Erythroblast (primary cell): ENCODE results near the gene NEAT1.
A peak's percentile ranks its signal among the peaks of the same experiment; 100 is the strongest.
"Not testable (repeated sequence)": the region's sequence is repeated elsewhere in the genome, so short reads cannot be mapped to it uniquely, and the experiment has no call there.

Experiments used
- DNase-seq, 2 experiments: peaks; one replicate each; lab custom pipeline; 2025; lab: John Stamatoyannopoulos, UW
- GATA1 ChIP-seq: IDR thresholded peaks from 2 replicates; pipeline ENCODE4 v1.6.1; 2011; ENCODE audit warnings: low read depth, mild to moderate bottlenecking, control low read depth, low read length, moderate library complexity
- POLR2A ChIP-seq: IDR thresholded peaks from 2 replicates; pipeline ENCODE4 v1.6.1; 2011; ENCODE audit warnings: mild to moderate bottlenecking, low read length

NEAT1 gene

GRCh38 chr11:65404210-65404609, 18.4 kb upstream of the NEAT1 start:
- no peak for TF ChIP-seq POLR2A
- TF ChIP-seq GATA1 = no peak
- no peak for DNase-seq

GRCh38 chr11:65404638-65405339, 17.8 kb upstream of the NEAT1 start:
- TF ChIP-seq GATA1 = no peak
- TF ChIP-seq POLR2A = no peak
- DNase-seq = no peak

GRCh38 chr11:65410936-65411680, 11.5 kb upstream of the NEAT1 start:
- TF ChIP-seq GATA1 = no peak
- peak; percentile 11 for TF ChIP-seq POLR2A
- DNase-seq = no peak

GRCh38 chr11:65411681-65412070, 10.9 kb upstream of the NEAT1 start:
- no peak for TF ChIP-seq POLR2A
- no peak for TF ChIP-seq GATA1
- no peak for DNase-seq

GRCh38 chr11:65412271-65413076, 10.1 kb upstream of the NEAT1 start:
- no peak for TF ChIP-seq POLR2A
- TF ChIP-seq GATA1 = no peak
- DNase-seq = no peak

- DNase-seq = not testable (repeated sequence)
Measured at GRCh38 chr11:65413077-65413664, 9.4 kb upstream of the NEAT1 start.

- TF ChIP-seq POLR2A (no peak), GATA1 (no peak)
- no peak for DNase-seq
Measured at GRCh38 chr11:65414776-65415498, 7.7 kb upstream of the NEAT1 start.

- DNase-seq = no peak
- TF ChIP-seq POLR2A (no peak), GATA1 (no peak)
Measured at GRCh38 chr11:65415499-65416340, 6.9 kb upstream of the NEAT1 start.

GRCh38 chr11:65416341-65416824, 6.2 kb upstream of the NEAT1 start:
- TF ChIP-seq POLR2A (peak; percentile 56), GATA1 (no peak)
- DNase-seq = peak; percentile 90 to 96

- DNase-seq = peak; percentile 50 to 70
- TF ChIP-seq GATA1 (no peak), POLR2A (no peak)
Measured at GRCh38 chr11:65416841-65417701, 5.5 kb upstream of the NEAT1 start.

GRCh38 chr11:65417702-65418430, 4.7 kb upstream of the NEAT1 start:
- DNase-seq = peak; percentile 55 to 77
- TF ChIP-seq POLR2A (no peak), GATA1 (no peak)
